Fibroblast of lung (primary cell): ENCODE data around the gene FSTL4. TPM values are rescaled to one million over a fixed set of nuclear protein-coding genes. Genes with fewer than 3 reads are reported as not detected.

Experiments used
- DNase-seq, 2 donors: peaks; one replicate each; pipeline versions ENCODE4 v3.0.0 to v3.0.0-alpha.2; 2010; ENCODE audit warnings: low read depth in 2 of 2
- H2AFZ ChIP-seq: 2 replicates; pipeline ENCODE4 v1.5.1; 2012; ENCODE audit warnings: low read length, control low read depth, inconsistent platforms
- H3K27ac ChIP-seq: 2 replicates; pipeline ENCODE4 v1.5.1; 2011; ENCODE audit warnings: low read length, control low read depth; ENCODE audit not compliant: insufficient read depth
- H3K27me3 ChIP-seq: 2 replicates; pipeline ENCODE4 v1.5.1; 2011; ENCODE audit warnings: mild to moderate bottlenecking, low read length; ENCODE audit not compliant: control insufficient read depth, insufficient read depth
- H3K36me3 ChIP-seq: 2 replicates; pipeline ENCODE4 v1.5.1; 2011; ENCODE audit warnings: low read length; ENCODE audit not compliant: control insufficient read depth, insufficient read depth
- H3K4me1 ChIP-seq: 2 replicates; pipeline ENCODE4 v1.5.1; 2011; ENCODE audit warnings: low read length; ENCODE audit not compliant: control insufficient read depth, insufficient read depth; ENCODE audit errors: extremely low read depth
- H3K4me2 ChIP-seq: 2 replicates; pipeline ENCODE4 v1.5.1; 2011; ENCODE audit warnings: low read length, control low read depth; ENCODE audit not compliant: insufficient read depth; ENCODE audit errors: extremely low read depth
- H3K4me3 ChIP-seq, 4 experiments: fragments of 200-600 bp in 1 of 4; sonication (generic) in 1 of 4; replicated peaks in 1 of 4; 2 replicates each; pipeline ENCODE4 v1.5.1; 2011 to 2016; ENCODE audit warnings: low read length in 4 of 4, low read depth in 3 of 4, mild to moderate bottlenecking in 3 of 4, control low read depth in 2 of 4, inconsistent platforms in 1 of 4, mixed read lengths in 1 of 4; ENCODE audit not compliant: insufficient read depth in 1 of 4; ENCODE audit errors: control extremely low read depth in 1 of 4
- H3K79me2 ChIP-seq: 2 replicates; pipeline ENCODE4 v1.5.1; 2012; ENCODE audit warnings: mild to moderate bottlenecking, low read length, inconsistent platforms; ENCODE audit not compliant: control insufficient read depth, insufficient read depth
- H3K9ac ChIP-seq: 2 replicates; pipeline ENCODE4 v1.5.1; 2011; ENCODE audit warnings: mild to moderate bottlenecking, low read length, control low read depth; ENCODE audit not compliant: insufficient read depth
- H3K9me3 ChIP-seq: 2 replicates; pipeline ENCODE4 v1.5.1; 2012; ENCODE audit warnings: low read depth, low read length; ENCODE audit not compliant: control insufficient read depth, insufficient read depth
- H4K20me1 ChIP-seq: 2 replicates; pipeline ENCODE4 v1.5.1; 2011; ENCODE audit warnings: low read length; ENCODE audit not compliant: control insufficient read depth, insufficient read depth; ENCODE audit errors: extremely low read depth
- EZH2 ChIP-seq: IDR thresholded peaks from 2 replicates; pipeline ENCODE4 v1.5.1; 2012; ENCODE audit warnings: low read length, control low read depth, mild to moderate bottlenecking; ENCODE audit errors: missing control alignments
- polyA plus RNA-seq, 2 donors: library from polyadenylated mRNA; depleted of rRNA in 1 of 2; stranded (reverse) in 1 of 2; unstranded in 1 of 2; fragments of >200 nt; gene quantifications; 2 replicates each; pipeline ENCODE4 v1.2.1, GENCODE V29; 2011 to 2012; ENCODE audit warnings: missing spikeins in 1 of 2
- total RNA-seq: library from RNA; depleted of rRNA; stranded (reverse); fragments of >200 nt; gene quantifications from 2 replicates; pipeline ENCODE4 v1.2.1, GENCODE V29; 2014
- TF ChIP-seq, protein P1 (sequence below), 2 donors: IDR thresholded peaks in 1 of 2; conservative IDR thresholded peaks in 1 of 2; 1 replicate in 1 of 2; 2 replicates in 1 of 2; pipeline ENCODE4 v1.5.1; 2011 to 2012; ENCODE audit warnings: low read length in 2 of 2, control low read depth in 1 of 2, inconsistent platforms in 1 of 2, low read depth in 1 of 2, mild to moderate bottlenecking in 1 of 2

The FSTL4 gene
- total and polyA plus RNA-seq, 2 donors (not counting 1 experiment from before 2014, with no cell fraction given), result 0.17 to 0.33 TPM

DNA sequence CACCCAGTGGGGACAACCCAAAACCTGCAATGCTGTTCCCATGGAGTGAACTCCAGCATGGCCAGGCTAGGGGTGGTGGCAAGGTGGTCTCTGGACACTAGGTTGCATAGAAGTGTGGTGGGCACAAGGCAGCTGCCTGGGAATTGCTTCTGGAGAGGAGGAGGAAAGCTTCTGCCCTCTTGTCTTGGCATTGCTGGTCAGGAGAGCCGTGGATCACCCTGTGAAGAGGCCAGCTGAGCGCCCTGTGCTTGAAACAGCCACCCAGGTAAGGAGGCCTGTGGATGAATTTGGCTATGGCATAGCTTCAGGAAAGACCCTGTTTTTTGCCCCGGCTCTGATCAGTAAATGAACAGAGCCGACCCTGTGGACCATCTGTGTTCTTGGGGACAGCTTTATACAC, 287.4 kb downstream of the FSTL4 start:
- Histone ChIP-seq H3K27me3 (peaks cover 4% of the 10 kb centered on the region), H3K4me3 (no peak overlapping the region), H3K27ac (no peak overlapping the region), H3K79me2 (no peaks in the 10 kb centered on the region), H3K4me1 (no peaks in the 10 kb centered on the region), H2AFZ (no peak overlapping the region), H3K9ac (no peak overlapping the region), H3K9me3 (no peaks in the 10 kb centered on the region), H3K36me3 (no peaks in the 10 kb centered on the region), H3K4me2 (no peak overlapping the region), H4K20me1 (no peaks in the 10 kb centered on the region)
- TF ChIP-seq EZH2, result no peak
- TF ChIP-seq, protein P1, sequence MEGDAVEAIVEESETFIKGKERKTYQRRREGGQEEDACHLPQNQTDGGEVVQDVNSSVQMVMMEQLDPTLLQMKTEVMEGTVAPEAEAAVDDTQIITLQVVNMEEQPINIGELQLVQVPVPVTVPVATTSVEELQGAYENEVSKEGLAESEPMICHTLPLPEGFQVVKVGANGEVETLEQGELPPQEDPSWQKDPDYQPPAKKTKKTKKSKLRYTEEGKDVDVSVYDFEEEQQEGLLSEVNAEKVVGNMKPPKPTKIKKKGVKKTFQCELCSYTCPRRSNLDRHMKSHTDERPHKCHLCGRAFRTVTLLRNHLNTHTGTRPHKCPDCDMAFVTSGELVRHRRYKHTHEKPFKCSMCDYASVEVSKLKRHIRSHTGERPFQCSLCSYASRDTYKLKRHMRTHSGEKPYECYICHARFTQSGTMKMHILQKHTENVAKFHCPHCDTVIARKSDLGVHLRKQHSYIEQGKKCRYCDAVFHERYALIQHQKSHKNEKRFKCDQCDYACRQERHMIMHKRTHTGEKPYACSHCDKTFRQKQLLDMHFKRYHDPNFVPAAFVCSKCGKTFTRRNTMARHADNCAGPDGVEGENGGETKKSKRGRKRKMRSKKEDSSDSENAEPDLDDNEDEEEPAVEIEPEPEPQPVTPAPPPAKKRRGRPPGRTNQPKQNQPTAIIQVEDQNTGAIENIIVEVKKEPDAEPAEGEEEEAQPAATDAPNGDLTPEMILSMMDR (conservative IDR thresholded peaks at IDR 0.05 in 1 of 2, IDR thresholded peaks at IDR 0.05 in 1 of 2; ENCODE audit: low read depth in 1 of 2, low read length in 2 of 2), result no peak
- DNase-seq, result no peak

DNA sequence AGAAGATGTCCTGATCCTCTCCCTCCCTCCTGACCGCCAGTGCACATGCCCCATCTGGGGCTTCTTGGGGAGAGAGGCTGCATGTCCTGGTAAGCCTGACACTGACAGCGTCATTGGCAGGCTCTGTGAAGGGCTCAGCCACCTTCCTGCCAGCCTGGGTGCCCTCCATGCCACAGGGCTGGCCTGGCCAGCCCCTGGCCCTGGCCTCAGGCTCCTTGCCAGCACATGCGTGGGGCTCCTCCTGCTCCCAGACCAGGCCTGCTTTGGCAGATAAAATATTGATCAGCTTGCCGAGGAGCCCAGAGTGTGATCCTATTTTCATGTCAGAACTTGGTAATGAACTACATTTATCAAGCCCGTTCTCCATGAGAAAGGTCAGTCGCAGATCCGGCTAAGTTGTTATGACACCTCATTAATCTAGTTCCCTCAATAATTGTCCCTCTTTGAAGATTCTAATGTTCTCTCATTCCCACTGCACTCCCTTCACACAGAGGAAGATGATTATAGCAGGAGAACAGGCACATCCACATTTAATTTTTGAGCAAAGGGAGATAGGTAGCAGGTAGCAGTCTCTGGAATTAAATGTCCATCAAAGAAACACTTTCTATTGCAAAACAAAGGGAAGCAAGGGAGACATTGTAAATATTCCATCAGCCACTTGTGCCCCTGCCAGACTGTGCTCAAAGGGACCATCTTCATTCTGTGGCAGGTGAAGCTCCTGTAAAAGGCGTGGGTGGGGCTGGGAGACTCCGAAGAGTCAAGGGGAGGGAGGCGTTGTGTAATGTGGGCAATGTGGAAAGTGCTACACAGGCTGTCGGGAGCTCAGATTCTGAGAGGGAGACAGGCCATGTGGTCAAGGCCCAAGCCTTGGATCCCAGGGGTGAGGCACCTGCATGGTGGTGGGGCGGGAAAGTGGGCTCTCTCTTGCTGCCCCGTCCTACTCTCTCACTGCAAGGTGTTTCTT, 288.6 kb downstream of the FSTL4 start:
- Histone ChIP-seq H3K79me2 (no peaks in the 10 kb centered on the region), H2AFZ (no peak overlapping the region), H3K4me3 (no peak overlapping the region), H3K27ac (no peak overlapping the region), H3K9me3 (no peaks in the 10 kb centered on the region), H3K4me2 (no peak overlapping the region), H3K4me1 (no peaks in the 10 kb centered on the region), H3K9ac (no peak overlapping the region), H4K20me1 (no peaks in the 10 kb centered on the region), H3K27me3 (peaks cover 4% of the 10 kb centered on the region), H3K36me3 (no peaks in the 10 kb centered on the region)
- TF ChIP-seq, protein P1 (conservative IDR thresholded peaks at IDR 0.05 in 1 of 2, IDR thresholded peaks at IDR 0.05 in 1 of 2; ENCODE audit: low read depth in 1 of 2, low read length in 2 of 2), result no peak
- no peak for TF ChIP-seq EZH2
- DNase-seq, result no peak

DNA sequence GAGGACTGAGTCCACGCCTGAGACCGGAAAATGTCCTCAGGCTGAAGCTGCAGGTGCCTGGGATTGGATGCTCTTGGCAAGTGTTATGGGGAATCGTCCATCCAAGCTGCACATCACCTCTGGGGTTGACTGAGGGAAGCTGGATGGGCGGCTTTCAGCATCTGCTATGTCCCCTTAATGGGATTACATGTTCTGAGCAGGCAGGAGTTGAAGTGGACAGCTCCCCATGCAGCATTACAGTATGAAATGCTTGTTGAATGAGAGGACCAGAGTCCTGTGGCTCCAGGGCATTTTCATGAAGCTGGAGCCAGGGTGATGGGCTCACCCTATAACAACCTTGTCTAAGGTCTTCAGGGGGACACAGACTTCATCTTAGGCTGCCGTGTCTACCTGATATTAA, 289.6 kb downstream of the FSTL4 start:
- Histone ChIP-seq H3K4me2 (no peak overlapping the region), H3K4me3 (no peak overlapping the region), H3K9ac (no peak overlapping the region), H3K36me3 (no peaks in the 10 kb centered on the region), H3K79me2 (no peaks in the 10 kb centered on the region), H3K9me3 (no peaks in the 10 kb centered on the region), H3K4me1 (no peaks in the 10 kb centered on the region), H3K27ac (no peak overlapping the region), H3K27me3 (peaks cover 4% of the 10 kb centered on the region), H2AFZ (no peak overlapping the region), H4K20me1 (no peaks in the 10 kb centered on the region)
- DNase-seq, result no peak
- TF ChIP-seq, protein P1 (conservative IDR thresholded peaks at IDR 0.05 in 1 of 2, IDR thresholded peaks at IDR 0.05 in 1 of 2; ENCODE audit: low read depth in 1 of 2, low read length in 2 of 2), result no peak
- TF ChIP-seq EZH2, result no peak
